WTC11 (cell line): ENCODE results near the gene CTBP1.

Experiments used
- ARID4B ChIP-seq: sonication (generic); formaldehyde crosslinking; IDR thresholded peaks from 2 replicates; pipeline ENCODE4 v1.8.0; 2023; ENCODE audit warnings: missing genetic modification reagents, mild to moderate bottlenecking, borderline replicate concordance
- ATF1 ChIP-seq: sonication (generic); formaldehyde crosslinking; IDR thresholded peaks from 2 replicates; pipeline ENCODE4 v1.8.1; 2023; ENCODE audit warnings: mild to moderate bottlenecking, moderate library complexity, missing genetic modification reagents
- CTCF ChIP-seq: fragments of 200-600 bp; IDR thresholded peaks from 2 replicates; pipeline ENCODE4 v1.8.0; 2022; ENCODE audit warnings: antibody characterized with exemption
- MAX ChIP-seq: sonication (generic); formaldehyde crosslinking; IDR thresholded peaks from 2 replicates; pipeline ENCODE4 v1.8.0; 2022; ENCODE audit warnings: mild to moderate bottlenecking, missing genetic modification reagents
- PREB ChIP-seq: sonication (generic); formaldehyde crosslinking; IDR thresholded peaks from 2 replicates; pipeline ENCODE4 v1.8.1; 2022; ENCODE audit warnings: mild to moderate bottlenecking, missing genetic modification reagents, moderate library complexity, borderline replicate concordance
- SMAD3 ChIP-seq: sonication (generic); formaldehyde crosslinking; IDR thresholded peaks from 2 replicates; pipeline ENCODE4 v1.8.0; 2022; ENCODE audit warnings: missing genetic modification reagents, mild to moderate bottlenecking, borderline replicate concordance

- TF ChIP-seq ARID4B (no peak), ATF1 (CRISPR knock-in tag) (no peak), MAX (no peak), SMAD3 (CRISPR knock-in tag) (no peak), CTCF (no peak), PREB (no peak)
Measured at GRCh38 chr4:1170156-1170975, 78.6 kb downstream of the CTBP1 start.
